Measurements from ENCODE around the gene CMSS1.

Gene CMSS1

DNA sequence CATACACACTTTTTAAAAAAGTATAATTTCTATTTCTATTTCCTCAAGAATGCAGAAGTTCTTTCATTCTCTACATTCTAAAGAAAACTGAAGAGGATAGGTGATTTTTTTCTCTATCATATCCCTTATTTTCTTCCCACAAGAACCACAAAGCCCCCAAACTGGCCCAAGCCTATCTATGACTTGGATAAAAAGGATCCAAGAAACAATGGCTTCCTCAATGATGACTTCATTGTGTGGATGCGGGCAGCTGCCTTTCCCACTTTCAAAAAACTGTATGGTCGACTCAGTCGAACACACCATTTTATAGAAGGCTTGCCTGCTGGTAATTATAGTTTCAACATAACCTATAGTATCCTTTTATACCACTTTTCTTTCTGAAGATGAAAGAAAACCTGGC is 390.2 kb downstream of the CMSS1 start:
- in situ Hi-C loops (cut with HindIII; ENCODE audit: low pct_ligation_motif_present, low sequenced_read_pairs) = no loop called here
- H3K4me3 ChIP-seq (ENCODE audit: low read depth, low read length) = no peak overlapping the region
- H3K27ac ChIP-seq = no peak overlapping the region
- H3K27me3 ChIP-seq (replicated peaks) = no peaks in the 10 kb centered on the region
- no peak for TF ChIP-seq CTCF (IDR thresholded peaks at IDR 0.05; ENCODE audit: low read depth, low read length, missing control alignments)
- no peaks in the 10 kb centered on the region for H3K36me3 ChIP-seq (replicated peaks)
- DNase-seq = no peak

GRCh38 chr3:100209169-100209568 is 391.5 kb downstream of the CMSS1 start:
- H3K27me3 ChIP-seq (replicated peaks) = no peaks in the 10 kb centered on the region
- H3K4me3 ChIP-seq (ENCODE audit: low read depth, low read length) = no peak overlapping the region
- no peaks in the 10 kb centered on the region for H3K36me3 ChIP-seq (replicated peaks)
- in situ Hi-C loops (cut with HindIII; ENCODE audit: low pct_ligation_motif_present, low sequenced_read_pairs) = no loop called here
- H3K27ac ChIP-seq = no peak overlapping the region
- DNase-seq = no peak
- TF ChIP-seq CTCF (IDR thresholded peaks at IDR 0.05; ENCODE audit: low read depth, low read length, missing control alignments) = no peak

DNA sequence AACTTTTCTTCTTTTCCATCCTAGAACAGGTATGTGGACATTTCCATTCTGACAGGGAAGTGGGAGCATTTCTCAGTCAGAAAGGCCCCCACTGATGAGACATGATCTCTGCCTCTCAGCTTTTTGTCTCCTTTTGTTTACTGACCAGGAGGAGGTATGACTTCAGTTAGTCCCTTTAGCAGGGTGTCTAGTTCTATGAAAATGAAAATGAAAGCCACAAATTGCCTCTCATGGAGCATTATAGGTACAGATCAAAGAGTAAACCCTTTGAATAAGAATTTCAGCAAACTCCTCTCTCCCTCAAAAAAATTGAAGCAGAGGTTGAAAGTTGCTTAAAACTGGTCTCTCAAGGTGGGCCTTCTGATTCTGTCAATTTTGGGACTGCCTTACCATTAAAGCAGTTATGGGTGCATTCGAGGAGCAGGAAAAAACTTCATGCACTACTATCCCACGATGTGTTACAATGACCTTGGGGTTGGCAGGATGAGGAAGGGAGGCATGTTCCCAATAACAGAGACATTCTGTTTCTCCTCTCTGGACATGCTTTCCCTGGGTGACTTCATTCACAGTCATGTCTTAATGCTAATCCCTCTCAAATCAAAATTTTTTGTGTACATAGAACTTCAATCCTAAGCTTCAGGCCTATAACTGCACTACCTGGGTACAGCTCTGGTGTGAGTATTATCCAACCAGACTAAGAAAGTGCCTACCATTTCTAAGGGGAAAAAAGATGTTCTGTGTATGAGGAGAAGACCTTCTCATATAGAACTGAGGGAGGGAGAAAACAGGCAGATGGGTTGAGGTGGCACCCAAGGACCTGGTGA is 392.5 kb downstream of the CMSS1 start:
- no peak for TF ChIP-seq CTCF (IDR thresholded peaks at IDR 0.05; ENCODE audit: low read depth, low read length, missing control alignments)
- H3K36me3 ChIP-seq (replicated peaks) = no peaks in the 10 kb centered on the region
- DNase-seq = no peak
- in situ Hi-C loops (cut with HindIII; ENCODE audit: low pct_ligation_motif_present, low sequenced_read_pairs) = no loop called here
- H3K27me3 ChIP-seq (replicated peaks) = no peaks in the 10 kb centered on the region
- H3K4me3 ChIP-seq (ENCODE audit: low read depth, low read length) = no peak overlapping the region
- no peak overlapping the region for H3K27ac ChIP-seq

DNA sequence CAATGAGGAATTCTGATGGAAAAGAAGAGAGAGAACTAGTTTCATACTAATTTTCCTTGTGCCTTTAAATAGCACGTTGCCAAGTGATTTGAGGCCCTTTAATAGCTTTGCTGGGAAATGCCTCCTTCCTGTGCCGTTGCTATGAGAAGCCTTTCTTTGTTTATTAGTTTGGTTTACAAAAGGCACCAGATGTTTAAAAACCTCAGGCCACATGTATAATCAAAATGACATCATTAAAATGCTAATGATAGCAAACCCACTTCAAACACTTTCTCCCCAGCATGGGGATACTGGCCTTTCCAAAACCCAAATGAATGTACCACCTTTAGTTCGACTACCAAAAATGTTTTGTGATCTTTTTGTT is 393.1 kb downstream of the CMSS1 start:
- DNase-seq = peak; percentile 23
- no peak for TF ChIP-seq CTCF (IDR thresholded peaks at IDR 0.05; ENCODE audit: low read depth, low read length, missing control alignments)
- in situ Hi-C loops (cut with HindIII; ENCODE audit: low pct_ligation_motif_present, low sequenced_read_pairs) = no loop called here
- H3K4me3 ChIP-seq (ENCODE audit: low read depth, low read length) = no peak overlapping the region
- no peak overlapping the region for H3K27ac ChIP-seq
- no peaks in the 10 kb centered on the region for H3K36me3 ChIP-seq (replicated peaks)
- H3K27me3 ChIP-seq (replicated peaks) = no peaks in the 10 kb centered on the region

GRCh38 chr3:100213891-100214573 is 396.4 kb downstream of the CMSS1 start:
- Histone ChIP-seq H3K27ac (no peak overlapping the region), H3K27me3 (replicated peaks) (no peaks in the 10 kb centered on the region), H3K36me3 (replicated peaks) (no peaks in the 10 kb centered on the region), H3K4me3 (ENCODE audit: low read depth, low read length) (no peak overlapping the region)
- TF ChIP-seq CTCF (IDR thresholded peaks at IDR 0.05; ENCODE audit: low read depth, low read length, missing control alignments) = no peak
- in situ Hi-C loops (cut with HindIII; ENCODE audit: low pct_ligation_motif_present, low sequenced_read_pairs) = no loop called here
- no peak for DNase-seq

All from brain microvascular endothelial cell (primary cell).